ENCODE results near the gene KIF21A. TPM values are rescaled to one million over a fixed set of nuclear protein-coding genes. Genes with fewer than 3 reads are reported as not detected.

KIF21A gene
- total and polyA plus RNA-seq, 2 experiments from 2014 or later: 25.0 to 55.1 TPM

- 93% methylated on average over 5 of the region's 5 CpGs for WGBS (ENCODE audit: low lambda C conversion rate, missing lambda C conversion rate)
Observed at GRCh38 chr12:39269492-39269891, 173.4 kb downstream of the KIF21A start.

DNA sequence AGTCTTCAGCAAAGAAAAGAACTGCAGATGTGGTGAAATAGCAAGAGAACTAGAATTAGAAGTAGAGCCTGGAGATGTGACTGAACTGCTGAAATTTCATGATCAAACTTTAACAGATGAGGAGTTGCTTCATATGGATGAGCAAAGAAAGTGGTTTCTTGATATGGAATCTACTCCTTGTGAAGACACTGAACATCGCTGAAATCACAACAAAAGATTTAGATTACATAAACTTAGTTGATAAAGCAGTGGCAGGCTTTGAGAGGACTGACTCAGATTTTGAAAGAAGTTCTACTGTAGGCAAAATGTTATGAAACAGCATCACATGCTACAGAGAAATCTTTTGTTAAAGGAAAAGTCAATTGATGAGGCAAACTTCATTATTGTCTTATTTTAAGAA lies 175.0 kb downstream of the KIF21A start:
- Histone ChIP-seq H4K20me1 (ENCODE audit: insufficient read depth, poor library complexity, severe bottlenecking) (no peaks in the 10 kb centered on the region), H3K27me3 (no peaks in the 10 kb centered on the region), H3K9me3 (ENCODE audit: low read depth) (no peaks in the 10 kb centered on the region), H2AFZ (no peak overlapping the region), H3K27ac (no peak overlapping the region), H3K36me3 (replicated peaks; ENCODE audit: insufficient read depth, low read depth) (no peaks in the 10 kb centered on the region), H3K79me2 (no peaks in the 10 kb centered on the region), H3K4me2 (no peak overlapping the region), H3K4me1 (ENCODE audit: insufficient read depth) (no peaks in the 10 kb centered on the region), H3K4me3 (no peak overlapping the region), H3K9me2 (replicated peaks; ENCODE audit: insufficient read depth) (no peaks in the 10 kb centered on the region)
- 78% methylated on average over 1 of the region's 1 CpG for WGBS (ENCODE audit: low lambda C conversion rate, missing lambda C conversion rate)
- DNase-seq (ENCODE audit: low spot score): no peak
- TF ChIP-seq CTCF (IDR thresholded peaks at IDR 0.05; ENCODE audit: poor library complexity) (no peak), EZH2 (IDR thresholded peaks at IDR 0.05; ENCODE audit: borderline replicate concordance) (no peak), EZH2phosphoT487 (IDR thresholded peaks at IDR 0.05; ENCODE audit: low read depth, severe bottlenecking, unreplicated experiment) (no peak)

More at GRCh38 chr12:39269492-39269891, 173.4 kb downstream of the KIF21A start:
- no peaks in the 10 kb centered on the region for H3K36me3 ChIP-seq (replicated peaks; ENCODE audit: insufficient read depth, low read depth)
- no peaks in the 10 kb centered on the region for H3K9me2 ChIP-seq (replicated peaks; ENCODE audit: insufficient read depth)
- no peak overlapping the region for H3K4me2 ChIP-seq
- H4K20me1 ChIP-seq (ENCODE audit: insufficient read depth, poor library complexity, severe bottlenecking): no peaks in the 10 kb centered on the region
- H2AFZ ChIP-seq: no peak overlapping the region
- H3K27ac ChIP-seq: no peak overlapping the region
- no peaks in the 10 kb centered on the region for H3K79me2 ChIP-seq
- no peaks in the 10 kb centered on the region for H3K4me1 ChIP-seq (ENCODE audit: insufficient read depth)
- no peaks in the 10 kb centered on the region for H3K9me3 ChIP-seq (ENCODE audit: low read depth)
- no peak for DNase-seq (ENCODE audit: low spot score)
- H3K27me3 ChIP-seq: no peaks in the 10 kb centered on the region
- TF ChIP-seq EZH2phosphoT487 (IDR thresholded peaks at IDR 0.05; ENCODE audit: low read depth, severe bottlenecking, unreplicated experiment): no peak
- TF ChIP-seq EZH2 (IDR thresholded peaks at IDR 0.05; ENCODE audit: borderline replicate concordance): no peak
- TF ChIP-seq CTCF (IDR thresholded peaks at IDR 0.05; ENCODE audit: poor library complexity): no peak
- H3K4me3 ChIP-seq: no peak overlapping the region

- DNase-seq (ENCODE audit: low spot score): no peak
- TF ChIP-seq EZH2phosphoT487 (IDR thresholded peaks at IDR 0.05; ENCODE audit: low read depth, severe bottlenecking, unreplicated experiment) (no peak), CTCF (IDR thresholded peaks at IDR 0.05; ENCODE audit: poor library complexity) (no peak), EZH2 (IDR thresholded peaks at IDR 0.05; ENCODE audit: borderline replicate concordance) (no peak)
- H3K4me2 ChIP-seq: no peak overlapping the region
- H3K9me3 ChIP-seq (ENCODE audit: low read depth): no peaks in the 10 kb centered on the region
- H2AFZ ChIP-seq: no peak overlapping the region
- no peaks in the 10 kb centered on the region for H3K27me3 ChIP-seq
- H3K4me1 ChIP-seq (ENCODE audit: insufficient read depth): no peaks in the 10 kb centered on the region
- no peak overlapping the region for H3K27ac ChIP-seq
- H3K4me3 ChIP-seq: no peak overlapping the region
- no peaks in the 10 kb centered on the region for H3K9me2 ChIP-seq (replicated peaks; ENCODE audit: insufficient read depth)
- 75% methylated on average over 1 of the region's 1 CpG for WGBS (ENCODE audit: low lambda C conversion rate, missing lambda C conversion rate)
- no peaks in the 10 kb centered on the region for H3K36me3 ChIP-seq (replicated peaks; ENCODE audit: insufficient read depth, low read depth)
- H4K20me1 ChIP-seq (ENCODE audit: insufficient read depth, poor library complexity, severe bottlenecking): no peaks in the 10 kb centered on the region
- H3K79me2 ChIP-seq: no peaks in the 10 kb centered on the region
Observed at GRCh38 chr12:39252628-39253027, 190.3 kb downstream of the KIF21A start.

Other genes starting within 250 kb of the KIF21A start
- gene ABCD2, start 176.7 kb upstream of the KIF21A start, total RNA-seq: 0.16 and 0.17 TPM in 2 replicates
- 0.19 TPM in 1 of 2 replicates, not detected in the other for gene ABCD2, start 176.7 kb upstream of the KIF21A start, polyA plus RNA-seq